ENCODE data around the gene SNCB.

DNA sequence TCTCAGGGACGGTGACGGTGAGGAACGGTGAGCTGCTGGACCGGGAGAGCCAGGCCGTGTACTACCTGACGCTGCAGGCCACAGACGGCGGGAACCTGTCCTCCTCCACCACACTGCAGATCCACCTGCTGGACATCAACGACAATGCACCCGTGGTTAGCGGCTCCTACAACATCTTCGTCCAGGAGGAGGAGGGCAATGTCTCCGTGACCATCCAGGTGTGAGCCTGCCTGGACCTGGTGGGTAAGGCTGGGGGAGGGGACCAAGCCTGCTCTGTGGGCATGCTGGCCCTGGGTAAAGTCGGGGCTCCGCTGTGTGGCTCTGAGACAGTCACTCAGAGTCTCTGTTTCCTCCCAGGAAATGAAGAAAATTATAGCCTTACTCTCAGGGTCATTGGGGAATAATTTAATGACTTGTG, 51.9 kb downstream of the SNCB start:
- TF ChIP-seq, protein P1, sequence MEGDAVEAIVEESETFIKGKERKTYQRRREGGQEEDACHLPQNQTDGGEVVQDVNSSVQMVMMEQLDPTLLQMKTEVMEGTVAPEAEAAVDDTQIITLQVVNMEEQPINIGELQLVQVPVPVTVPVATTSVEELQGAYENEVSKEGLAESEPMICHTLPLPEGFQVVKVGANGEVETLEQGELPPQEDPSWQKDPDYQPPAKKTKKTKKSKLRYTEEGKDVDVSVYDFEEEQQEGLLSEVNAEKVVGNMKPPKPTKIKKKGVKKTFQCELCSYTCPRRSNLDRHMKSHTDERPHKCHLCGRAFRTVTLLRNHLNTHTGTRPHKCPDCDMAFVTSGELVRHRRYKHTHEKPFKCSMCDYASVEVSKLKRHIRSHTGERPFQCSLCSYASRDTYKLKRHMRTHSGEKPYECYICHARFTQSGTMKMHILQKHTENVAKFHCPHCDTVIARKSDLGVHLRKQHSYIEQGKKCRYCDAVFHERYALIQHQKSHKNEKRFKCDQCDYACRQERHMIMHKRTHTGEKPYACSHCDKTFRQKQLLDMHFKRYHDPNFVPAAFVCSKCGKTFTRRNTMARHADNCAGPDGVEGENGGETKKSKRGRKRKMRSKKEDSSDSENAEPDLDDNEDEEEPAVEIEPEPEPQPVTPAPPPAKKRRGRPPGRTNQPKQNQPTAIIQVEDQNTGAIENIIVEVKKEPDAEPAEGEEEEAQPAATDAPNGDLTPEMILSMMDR (conservative IDR thresholded peaks at IDR 0.05 in 1 of 2, IDR thresholded peaks at IDR 0.05 in 1 of 2; ENCODE audit: extremely low read depth in 1 of 2, insufficient read depth in 1 of 2, low read depth in 1 of 2, low read length in 2 of 2): peak; percentile 76 to 88
- TF ChIP-seq EZH2 (IDR thresholded peaks at IDR 0.05; ENCODE audit: borderline replicate concordance, low read length): no peak
